ENCODE results near the gene ZNF8. TPM values are rescaled to one million over a fixed set of nuclear protein-coding genes. Genes with fewer than 3 reads are reported as not detected.

Gene ZNF8
- total and polyA plus RNA-seq, 10 of the 15 experiments (the other 5 are each of a cell fraction or from before 2014, with no cell fraction given), result 0.46 to 5.4 (median 2.6) TPM

GRCh38 chr19:58311345-58311865 is 32.6 kb downstream of the ZNF8 start (continued):
- no peak for TF ChIP-seq YY1 (IDR thresholded peaks at IDR 0.05; ENCODE audit: low read depth, low read length)
- TF ChIP-seq SREBF1 (IDR thresholded peaks at IDR 0.05; ENCODE audit: low read length), result no peak
- TF ChIP-seq, protein P1, sequence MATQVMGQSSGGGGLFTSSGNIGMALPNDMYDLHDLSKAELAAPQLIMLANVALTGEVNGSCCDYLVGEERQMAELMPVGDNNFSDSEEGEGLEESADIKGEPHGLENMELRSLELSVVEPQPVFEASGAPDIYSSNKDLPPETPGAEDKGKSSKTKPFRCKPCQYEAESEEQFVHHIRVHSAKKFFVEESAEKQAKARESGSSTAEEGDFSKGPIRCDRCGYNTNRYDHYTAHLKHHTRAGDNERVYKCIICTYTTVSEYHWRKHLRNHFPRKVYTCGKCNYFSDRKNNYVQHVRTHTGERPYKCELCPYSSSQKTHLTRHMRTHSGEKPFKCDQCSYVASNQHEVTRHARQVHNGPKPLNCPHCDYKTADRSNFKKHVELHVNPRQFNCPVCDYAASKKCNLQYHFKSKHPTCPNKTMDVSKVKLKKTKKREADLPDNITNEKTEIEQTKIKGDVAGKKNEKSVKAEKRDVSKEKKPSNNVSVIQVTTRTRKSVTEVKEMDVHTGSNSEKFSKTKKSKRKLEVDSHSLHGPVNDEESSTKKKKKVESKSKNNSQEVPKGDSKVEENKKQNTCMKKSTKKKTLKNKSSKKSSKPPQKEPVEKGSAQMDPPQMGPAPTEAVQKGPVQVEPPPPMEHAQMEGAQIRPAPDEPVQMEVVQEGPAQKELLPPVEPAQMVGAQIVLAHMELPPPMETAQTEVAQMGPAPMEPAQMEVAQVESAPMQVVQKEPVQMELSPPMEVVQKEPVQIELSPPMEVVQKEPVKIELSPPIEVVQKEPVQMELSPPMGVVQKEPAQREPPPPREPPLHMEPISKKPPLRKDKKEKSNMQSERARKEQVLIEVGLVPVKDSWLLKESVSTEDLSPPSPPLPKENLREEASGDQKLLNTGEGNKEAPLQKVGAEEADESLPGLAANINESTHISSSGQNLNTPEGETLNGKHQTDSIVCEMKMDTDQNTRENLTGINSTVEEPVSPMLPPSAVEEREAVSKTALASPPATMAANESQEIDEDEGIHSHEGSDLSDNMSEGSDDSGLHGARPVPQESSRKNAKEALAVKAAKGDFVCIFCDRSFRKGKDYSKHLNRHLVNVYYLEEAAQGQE (IDR thresholded peaks at IDR 0.05; ENCODE audit: low read depth, low read length), result no peak
- no peak for TF ChIP-seq TCF3 (IDR thresholded peaks at IDR 0.05; ENCODE audit: borderline replicate concordance, insufficient read depth, low read depth, low read length)
- no peak for TF ChIP-seq SMARCA5 (IDR thresholded peaks at IDR 0.05)
- no peak for TF ChIP-seq POLR2AphosphoS5 (IDR thresholded peaks at IDR 0.05; ENCODE audit: low read length)
- no peak for TF ChIP-seq USF1 (IDR thresholded peaks at IDR 0.05; ENCODE audit: borderline replicate concordance, extremely low read length, insufficient read depth, low read depth, low read length)
- TF ChIP-seq SMAD5 (IDR thresholded peaks at IDR 0.05; ENCODE audit: low read depth), result no peak
- no peak for TF ChIP-seq POLR2AphosphoS2 (IDR thresholded peaks at IDR 0.05; ENCODE audit: low read depth, low read length)
- TF ChIP-seq CBX5 (IDR thresholded peaks at IDR 0.05; ENCODE audit: low read depth), result no peak
- TF ChIP-seq, protein P2, sequence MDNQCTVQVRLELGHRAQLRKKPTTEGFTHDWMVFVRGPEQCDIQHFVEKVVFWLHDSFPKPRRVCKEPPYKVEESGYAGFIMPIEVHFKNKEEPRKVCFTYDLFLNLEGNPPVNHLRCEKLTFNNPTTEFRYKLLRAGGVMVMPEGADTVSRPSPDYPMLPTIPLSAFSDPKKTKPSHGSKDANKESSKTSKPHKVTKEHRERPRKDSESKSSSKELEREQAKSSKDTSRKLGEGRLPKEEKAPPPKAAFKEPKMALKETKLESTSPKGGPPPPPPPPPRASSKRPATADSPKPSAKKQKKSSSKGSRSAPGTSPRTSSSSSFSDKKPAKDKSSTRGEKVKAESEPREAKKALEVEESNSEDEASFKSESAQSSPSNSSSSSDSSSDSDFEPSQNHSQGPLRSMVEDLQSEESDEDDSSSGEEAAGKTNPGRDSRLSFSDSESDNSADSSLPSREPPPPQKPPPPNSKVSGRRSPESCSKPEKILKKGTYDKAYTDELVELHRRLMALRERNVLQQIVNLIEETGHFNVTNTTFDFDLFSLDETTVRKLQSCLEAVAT (IDR thresholded peaks at IDR 0.05), result no peak

All from GM12878 (cell line).